HG03108 (cell line): Measurements from ENCODE around the gene MTERF2.

Experiments used
- ATAC-seq: cut with Tn5 transposase; IDR thresholded peaks from one replicate; pipeline ENCODE4 v1.9.1; 2021; ENCODE audit warnings: moderate library complexity; ENCODE audit not compliant: unreplicated experiment

Gene MTERF2

GRCh38 chr12:106954462-106955376, 32.2 kb downstream of the MTERF2 start:
- ATAC-seq = no peak

GRCh38 chr12:106953352-106954250, 33.3 kb downstream of the MTERF2 start:
- ATAC-seq = no peak

GRCh38 chr12:106950591-106950990, 36.4 kb downstream of the MTERF2 start:
- ATAC-seq = no peak

- ATAC-seq = no peak
Observed at GRCh38 chr12:106947461-106947860, 39.5 kb downstream of the MTERF2 start.

GRCh38 chr12:106945261-106945851, 41.6 kb downstream of the MTERF2 start:
- no peak for ATAC-seq

GRCh38 chr12:106942775-106943174, 44.2 kb downstream of the MTERF2 start:
- ATAC-seq = no peak

GRCh38 chr12:106941481-106942156, 45.3 kb downstream of the MTERF2 start:
- no peak for ATAC-seq

- no peak for ATAC-seq
Observed at GRCh38 chr12:106934277-106934676, 52.7 kb downstream of the MTERF2 start.
